Panc1 (cell line): ENCODE measurements around the gene EIF2S3.

ENCODE experiments used
- CTCF ChIP-seq: fragments of 450-650 bp; IDR thresholded peaks from 2 replicates; pipeline ENCODE4 v1.5.1; 2017; ENCODE audit warnings: mild to moderate bottlenecking
- POLR2AphosphoS5 ChIP-seq: IDR thresholded peaks from 2 replicates; pipeline ENCODE4 v1.6.1; 2012; ENCODE audit warnings: mild to moderate bottlenecking, low read depth, low read length, moderate library complexity
- SIN3A ChIP-seq: IDR thresholded peaks from 2 replicates; pipeline ENCODE4 v1.6.1; 2012; ENCODE audit warnings: low read depth, mild to moderate bottlenecking, low read length, moderate library complexity, borderline replicate concordance; ENCODE audit not compliant: insufficient read depth
- TF ChIP-seq, protein P1 (sequence below), 2 experiments: IDR thresholded peaks; 2 replicates each; pipeline ENCODE4 v1.6.1; 2011 to 2012; ENCODE audit warnings: low read depth in 2 of 2, control low read depth in 1 of 2, low read length in 1 of 2, mild to moderate bottlenecking in 1 of 2, moderate library complexity in 1 of 2; ENCODE audit not compliant: insufficient read depth in 1 of 2

- TF ChIP-seq POLR2AphosphoS5 = no peak
- TF ChIP-seq CTCF = no peak
- TF ChIP-seq, protein P1, sequence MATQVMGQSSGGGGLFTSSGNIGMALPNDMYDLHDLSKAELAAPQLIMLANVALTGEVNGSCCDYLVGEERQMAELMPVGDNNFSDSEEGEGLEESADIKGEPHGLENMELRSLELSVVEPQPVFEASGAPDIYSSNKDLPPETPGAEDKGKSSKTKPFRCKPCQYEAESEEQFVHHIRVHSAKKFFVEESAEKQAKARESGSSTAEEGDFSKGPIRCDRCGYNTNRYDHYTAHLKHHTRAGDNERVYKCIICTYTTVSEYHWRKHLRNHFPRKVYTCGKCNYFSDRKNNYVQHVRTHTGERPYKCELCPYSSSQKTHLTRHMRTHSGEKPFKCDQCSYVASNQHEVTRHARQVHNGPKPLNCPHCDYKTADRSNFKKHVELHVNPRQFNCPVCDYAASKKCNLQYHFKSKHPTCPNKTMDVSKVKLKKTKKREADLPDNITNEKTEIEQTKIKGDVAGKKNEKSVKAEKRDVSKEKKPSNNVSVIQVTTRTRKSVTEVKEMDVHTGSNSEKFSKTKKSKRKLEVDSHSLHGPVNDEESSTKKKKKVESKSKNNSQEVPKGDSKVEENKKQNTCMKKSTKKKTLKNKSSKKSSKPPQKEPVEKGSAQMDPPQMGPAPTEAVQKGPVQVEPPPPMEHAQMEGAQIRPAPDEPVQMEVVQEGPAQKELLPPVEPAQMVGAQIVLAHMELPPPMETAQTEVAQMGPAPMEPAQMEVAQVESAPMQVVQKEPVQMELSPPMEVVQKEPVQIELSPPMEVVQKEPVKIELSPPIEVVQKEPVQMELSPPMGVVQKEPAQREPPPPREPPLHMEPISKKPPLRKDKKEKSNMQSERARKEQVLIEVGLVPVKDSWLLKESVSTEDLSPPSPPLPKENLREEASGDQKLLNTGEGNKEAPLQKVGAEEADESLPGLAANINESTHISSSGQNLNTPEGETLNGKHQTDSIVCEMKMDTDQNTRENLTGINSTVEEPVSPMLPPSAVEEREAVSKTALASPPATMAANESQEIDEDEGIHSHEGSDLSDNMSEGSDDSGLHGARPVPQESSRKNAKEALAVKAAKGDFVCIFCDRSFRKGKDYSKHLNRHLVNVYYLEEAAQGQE (IDR thresholded peaks at IDR 0.05; ENCODE audit: insufficient read depth in 1 of 2, low read depth in 2 of 2, low read length in 1 of 2) = no peak
- TF ChIP-seq SIN3A = no peak
Observed at GRCh38 chrX:24093746-24094145, 39.0 kb downstream of the EIF2S3 start.
